GM23338 (cell line): ENCODE data around the gene USP6NL. TPM values are rescaled to one million over a fixed set of nuclear protein-coding genes. Genes with fewer than 3 reads are reported as not detected.

Experiments used
- ATAC-seq: fragments of 200-7000 bp; cut with Tn5 transposase; 3 replicates; pipeline ENCODE4 v1.9.1; 2020
- DNase-seq: peaks from one replicate; pipeline ENCODE4 v3.0.0-alpha.2; 2015; ENCODE audit warnings: low spot score
- H2AFZ ChIP-seq: fragments of 200-600 bp; sonication (generic); 2 replicates; pipeline ENCODE4 v1.8.0; 2016; ENCODE audit warnings: antibody characterized with exemption, mild to moderate bottlenecking, moderate library complexity
- H3F3A ChIP-seq: fragments of 200-600 bp; sonication (generic); replicated peaks from 2 replicates; pipeline ENCODE4 v1.8.0; 2017; ENCODE audit warnings: antibody characterized with exemption, mixed run types, low read depth
- H3K27ac ChIP-seq: fragments of 200-600 bp; sonication (generic); 2 replicates; pipeline ENCODE4 v1.6.1; 2016; ENCODE audit warnings: low read depth
- H3K27me3 ChIP-seq: fragments of 200-600 bp; sonication (generic); 2 replicates; pipeline ENCODE4 v1.8.0; 2016; ENCODE audit warnings: mild to moderate bottlenecking, mixed run types, moderate library complexity; ENCODE audit not compliant: insufficient read depth
- H3K36me3 ChIP-seq: fragments of 200-600 bp; sonication (generic); 2 replicates; pipeline ENCODE4 v1.8.0; 2016; ENCODE audit warnings: mild to moderate bottlenecking; ENCODE audit not compliant: insufficient read depth
- H3K4me1 ChIP-seq: fragments of 200-600 bp; sonication (generic); 2 replicates; pipeline ENCODE4 v1.8.0; 2016; ENCODE audit warnings: mild to moderate bottlenecking, moderate library complexity; ENCODE audit not compliant: insufficient read depth
- H3K4me2 ChIP-seq: fragments of 200-600 bp; sonication (generic); 2 replicates; pipeline ENCODE4 v1.7.1; 2017; ENCODE audit warnings: mixed run types
- H3K4me3 ChIP-seq: fragments of 200-600 bp; sonication (generic); 2 replicates; pipeline ENCODE4 v1.6.1; 2016; ENCODE audit warnings: mixed run types
- H3K79me2 ChIP-seq: fragments of 200-600 bp; sonication (generic); replicated peaks from 2 replicates; pipeline ENCODE4 v1.8.0; 2017; ENCODE audit warnings: mild to moderate bottlenecking; ENCODE audit not compliant: insufficient read depth
- H3K9me2 ChIP-seq: fragments of 200-600 bp; sonication (generic); 2 replicates; pipeline ENCODE4 v1.8.0; 2017; ENCODE audit not compliant: insufficient read depth
- H4K20me1 ChIP-seq: fragments of 200-600 bp; sonication (generic); replicated peaks from 2 replicates; pipeline ENCODE4 v1.8.0; 2017; ENCODE audit warnings: mild to moderate bottlenecking; ENCODE audit not compliant: insufficient read depth
- H3K27ac Mint-ChIP-seq: 2 replicates; pipeline ENCODE4 v1.8.0; 2020; ENCODE audit warnings: inconsistent platforms, mild to moderate bottlenecking, moderate library complexity, mixed read lengths
- H3K27me3 Mint-ChIP-seq: 3 replicates; pipeline ENCODE4 v1.8.0; 2022; ENCODE audit warnings: low read depth, mild to moderate bottlenecking, moderate library complexity, mixed read lengths, inconsistent platforms; ENCODE audit not compliant: insufficient read depth, poor library complexity
- H3K36me3 Mint-ChIP-seq: 3 replicates; pipeline ENCODE4 v1.8.0; 2021; ENCODE audit warnings: low read depth, mild to moderate bottlenecking, inconsistent platforms, moderate library complexity, mixed read lengths
- H3K4me1 Mint-ChIP-seq: 3 replicates; pipeline ENCODE4 v1.8.0; 2020; ENCODE audit warnings: mild to moderate bottlenecking, inconsistent platforms, mixed read lengths
- H3K4me3 Mint-ChIP-seq: 3 replicates; pipeline ENCODE4 v1.8.0; 2021; ENCODE audit warnings: moderate library complexity, mild to moderate bottlenecking, inconsistent platforms, mixed read lengths
- H3K9me3 Mint-ChIP-seq: 3 replicates; pipeline ENCODE4 v1.8.0; 2020; ENCODE audit warnings: moderate library complexity, mild to moderate bottlenecking, inconsistent platforms, mixed read lengths
- CREB1 ChIP-seq: fragments of 250-450 bp; sonication (Bioruptor Pico); IDR thresholded peaks from 2 replicates; pipeline ENCODE4 v1.5.0; 2020; ENCODE audit warnings: low read depth, mild to moderate bottlenecking, moderate library complexity
- CTCF ChIP-seq, 2 experiments: fragments of 200-600 bp in 1 of 2; sonication (generic) in 1 of 2; conservative IDR thresholded peaks; 2 replicates each; pipeline versions ENCODE4 v1.5.1 to v1.6.1; 2016 to 2017; ENCODE audit warnings: antibody characterized with exemption in 2 of 2, low read depth in 2 of 2, mild to moderate bottlenecking in 2 of 2, moderate library complexity in 1 of 2
- ETS1 ChIP-seq: IDR thresholded peaks from 2 replicates; pipeline ENCODE4 v1.6.1; 2016; ENCODE audit warnings: antibody characterized with exemption
- EZH2 ChIP-seq: fragments of 200-600 bp; sonication (generic); IDR thresholded peaks from one replicate; pipeline ENCODE4 v1.8.0; 2017; ENCODE audit warnings: antibody characterized with exemption, mild to moderate bottlenecking, low read depth; ENCODE audit not compliant: unreplicated experiment
- EZH2phosphoT487 ChIP-seq: fragments of 200-600 bp; sonication (generic); IDR thresholded peaks from one replicate; pipeline ENCODE4 v1.8.1; 2018; ENCODE audit warnings: antibody characterized with exemption; ENCODE audit not compliant: unreplicated experiment
- JUNB ChIP-seq: IDR thresholded peaks from one replicate; pipeline ENCODE4 v1.6.1; 2016; ENCODE audit warnings: antibody characterized with exemption; ENCODE audit not compliant: unreplicated experiment
- NANOG ChIP-seq: IDR thresholded peaks from 2 replicates; pipeline ENCODE4 v1.6.1; 2016; ENCODE audit warnings: antibody characterized with exemption, borderline replicate concordance
- POLR2AphosphoS5 ChIP-seq: IDR thresholded peaks from 2 replicates; pipeline ENCODE4 v1.6.1; 2016; ENCODE audit warnings: antibody characterized with exemption, low read depth
- REST ChIP-seq: IDR thresholded peaks from one replicate; pipeline ENCODE4 v1.6.1; 2018; ENCODE audit warnings: antibody characterized with exemption; ENCODE audit not compliant: unreplicated experiment
- STAT1 ChIP-seq: IDR thresholded peaks from one replicate; pipeline ENCODE4 v1.6.1; 2016; ENCODE audit warnings: antibody characterized with exemption; ENCODE audit not compliant: unreplicated experiment
- ZNF114 ChIP-seq: fragments of 250-450 bp; sonication (Bioruptor Pico); IDR thresholded peaks from 2 replicates; pipeline ENCODE4 v1.5.0; 2020; ENCODE audit warnings: mild to moderate bottlenecking, moderate library complexity
- ZNF331 ChIP-seq: fragments of 250-450 bp; sonication (Bioruptor Pico); IDR thresholded peaks from 2 replicates; pipeline ENCODE4 v1.5.0; 2020; ENCODE audit warnings: low read depth, mild to moderate bottlenecking, moderate library complexity
- ZNF462 ChIP-seq: fragments of 250-450 bp; sonication (Bioruptor Pico); IDR thresholded peaks from 2 replicates; pipeline ENCODE4 v1.5.0; 2020; ENCODE audit warnings: mild to moderate bottlenecking, moderate library complexity
- polyA plus RNA-seq: library from polyadenylated mRNA; unstranded; fragments of >200 nt; fragmentation: Nextera tagmentation; extraction: Ambion mirVana; gene quantifications from 2 replicates; pipeline ENCODE4 v1.2.1, GENCODE V29; 2016
- total RNA-seq: library from RNA; depleted of rRNA; stranded (reverse); fragments of >200 nt; shearing (Covaris generic); gene quantifications from 2 replicates; pipeline ENCODE4 v1.2.3, GENCODE V29; 2014

USP6NL gene
- total and polyA plus RNA-seq, 2 experiments from 2014 or later, result 8.1 to 29.7 TPM

GRCh38 chr10:11529276-11529903 lies 82.1 kb downstream of the USP6NL start:
- H3K79me2 ChIP-seq, result peaks cover 66% of the 10 kb centered on the region
- no peak overlapping the region for H3K4me2 ChIP-seq
- no peak overlapping the region for H3K27ac Mint-ChIP-seq

More at GRCh38 chr10:11529276-11529903, 82.1 kb downstream of the USP6NL start:
- H3K27me3 ChIP-seq, result no peaks in the 10 kb centered on the region
- H3K36me3 ChIP-seq, result no peaks in the 10 kb centered on the region
- no peak for DNase-seq
- Mint-ChIP-seq H3K4me3 (no peak overlapping the region), H3K27me3 (no peaks in the 10 kb centered on the region), H3K4me1 (peaks cover 24% of the 10 kb centered on the region), H3K36me3 (peaks cover 5% of the 10 kb centered on the region; the same call in 2 of the 3 replicates), H3K9me3 (no peaks in the 10 kb centered on the region)
- no peaks in the 10 kb centered on the region for H3F3A ChIP-seq
- peaks cover 4% of the 10 kb centered on the region; the same call in 1 of the 2 replicates for H4K20me1 ChIP-seq
- peaks cover 28% of the 10 kb centered on the region for H3K4me1 ChIP-seq
- H2AFZ ChIP-seq, result no peak overlapping the region
- H3K9me2 ChIP-seq, result no peaks in the 10 kb centered on the region
- no peak overlapping the region for H3K4me3 ChIP-seq
- ATAC-seq, result no peak
- TF ChIP-seq EZH2phosphoT487 (no peak), ETS1 (no peak), ZNF331 (no peak), ZNF114 (CRISPR knock-in tag) (no peak), ZNF462 (CRISPR knock-in tag) (no peak), CTCF (conservative IDR thresholded peaks at IDR 0.05; ENCODE audit: low read depth in 2 of 2) (no peak), EZH2 (no peak), NANOG (no peak), JUNB (no peak), CREB1 (CRISPR knock-in tag) (no peak), REST (no peak), POLR2AphosphoS5 (no peak), STAT1 (no peak)
- H3K27ac ChIP-seq, result no peak overlapping the region
